Neural progenitor cell (in vitro differentiated cells): ENCODE data around the gene SLC27A1. TPM values are rescaled to one million over a fixed set of nuclear protein-coding genes. Genes with fewer than 3 reads are reported as not detected.

ENCODE experiments used
- DNase-seq: peaks from one replicate; pipeline ENCODE4 v3.0.0-alpha.2; 2016; ENCODE audit warnings: low spot score
- H2AFZ ChIP-seq: fragments of 200-600 bp; sonication (generic); replicated peaks from 2 replicates; pipeline ENCODE4 v1.6.1; 2016; ENCODE audit warnings: antibody characterized with exemption
- H3F3A ChIP-seq: fragments of 200-600 bp; sonication (generic); 2 replicates; pipeline ENCODE4 v1.6.1; 2016; ENCODE audit warnings: antibody characterized with exemption, low read depth
- H3K27ac ChIP-seq: fragments of 200-600 bp; sonication (generic); 2 replicates; pipeline ENCODE4 v1.5.1; 2016; ENCODE audit warnings: mild to moderate bottlenecking
- H3K27me3 ChIP-seq: fragments of 200-600 bp; sonication (generic); 2 replicates; pipeline ENCODE4 v1.6.1; 2016; ENCODE audit warnings: mild to moderate bottlenecking, moderate library complexity
- H3K36me3 ChIP-seq: fragments of 200-600 bp; sonication (generic); 2 replicates; pipeline ENCODE4 v1.5.1; 2016
- H3K4me1 ChIP-seq: fragments of 200-600 bp; sonication (generic); 2 replicates; pipeline ENCODE4 v1.6.1; 2016; ENCODE audit warnings: mixed run types
- H3K4me2 ChIP-seq: fragments of 200-600 bp; sonication (generic); 2 replicates; pipeline ENCODE4 v1.6.1; 2016
- H3K4me3 ChIP-seq: fragments of 200-600 bp; sonication (generic); 2 replicates; pipeline ENCODE4 v1.5.1; 2016
- H3K79me2 ChIP-seq: fragments of 200-600 bp; sonication (generic); 2 replicates; pipeline ENCODE4 v1.6.1; 2016; ENCODE audit warnings: low read depth
- H3K9ac ChIP-seq: fragments of 200-600 bp; sonication (generic); 2 replicates; pipeline ENCODE4 v1.6.1; 2016
- H3K9me3 ChIP-seq: fragments of 200-600 bp; sonication (generic); 2 replicates; pipeline ENCODE4 v1.5.1; 2016; ENCODE audit warnings: low read depth
- H4K20me1 ChIP-seq: fragments of 200-600 bp; sonication (generic); 2 replicates; pipeline ENCODE4 v1.6.1; 2016; ENCODE audit warnings: low read depth
- H3K27ac Mint-ChIP-seq: 3 replicates; pipeline ENCODE4 v1.8.0; 2021; ENCODE audit warnings: mixed read lengths
- H3K27me3 Mint-ChIP-seq: 2 replicates; pipeline ENCODE4 v1.8.0; 2022; ENCODE audit warnings: low read depth, mild to moderate bottlenecking, inconsistent platforms, moderate library complexity, mixed read lengths; ENCODE audit not compliant: insufficient read depth
- H3K36me3 Mint-ChIP-seq: 3 replicates; pipeline ENCODE4 v1.8.0; 2021; ENCODE audit warnings: mixed read lengths
- H3K4me1 Mint-ChIP-seq: 3 replicates; pipeline ENCODE4 v1.8.0; 2021; ENCODE audit warnings: mixed read lengths
- H3K4me3 Mint-ChIP-seq: 3 replicates; pipeline ENCODE4 v1.8.0; 2021; ENCODE audit warnings: mild to moderate bottlenecking, moderate library complexity, mixed read lengths
- H3K9me3 Mint-ChIP-seq: 3 replicates; pipeline ENCODE4 v1.8.0; 2020; ENCODE audit warnings: mixed read lengths
- EZH2 ChIP-seq: fragments of 200-600 bp; sonication (generic); IDR thresholded peaks from 2 replicates; pipeline ENCODE4 v1.6.1; 2017; ENCODE audit warnings: antibody characterized with exemption, mild to moderate bottlenecking, moderate library complexity
- EZH2phosphoT487 ChIP-seq: fragments of 200-600 bp; sonication (generic); IDR thresholded peaks from 2 replicates; pipeline ENCODE4 v1.6.1; 2017; ENCODE audit warnings: antibody characterized with exemption
- total RNA-seq: library from RNA; depleted of rRNA; stranded (reverse); fragments of >200 nt; gene quantifications from 2 replicates; pipeline ENCODE4 v1.2.3, GENCODE V29; 2015; ENCODE audit warnings: low replicate concordance
- TF ChIP-seq, protein P1 (sequence below): fragments of 200-600 bp; sonication (generic); IDR thresholded peaks from 2 replicates; pipeline ENCODE4 v1.5.1; 2017; ENCODE audit warnings: antibody characterized with exemption, mild to moderate bottlenecking

Gene SLC27A1
- total RNA-seq, 1 donor from 2014 or later = 13.9 TPM

DNA sequence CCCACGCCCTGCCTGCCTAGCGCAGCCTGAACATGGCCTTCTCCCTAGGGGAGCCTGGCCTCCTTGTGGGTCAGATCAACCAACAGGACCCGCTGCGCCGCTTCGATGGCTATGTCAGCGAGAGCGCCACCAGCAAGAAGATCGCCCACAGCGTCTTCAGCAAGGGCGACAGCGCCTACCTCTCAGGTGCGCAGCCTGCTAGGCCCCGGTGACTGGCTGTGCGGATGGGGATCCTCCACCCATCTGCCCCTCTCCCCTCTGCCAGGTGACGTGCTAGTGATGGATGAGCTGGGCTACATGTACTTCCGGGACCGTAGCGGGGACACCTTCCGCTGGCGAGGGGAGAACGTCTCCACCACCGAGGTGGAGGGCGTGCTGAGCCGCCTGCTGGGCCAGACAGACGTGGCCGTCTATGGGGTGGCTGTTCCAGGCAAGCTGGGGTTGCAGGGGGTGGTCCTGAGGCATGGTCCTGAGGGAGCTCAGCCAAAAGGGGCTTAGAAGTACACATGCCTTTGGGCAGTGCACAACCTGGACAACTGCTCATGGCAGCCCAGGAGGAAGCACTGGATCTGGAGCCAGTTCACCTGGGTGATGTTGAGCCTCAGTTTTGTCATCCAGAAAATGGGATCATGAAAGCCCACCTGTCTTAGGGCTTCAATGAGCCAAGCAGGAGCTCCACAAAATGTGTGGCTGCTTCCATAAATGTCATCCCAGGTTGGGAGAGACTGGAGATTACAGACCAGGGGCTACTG, 30.3 kb downstream of the SLC27A1 start:
- Histone ChIP-seq H3K4me1 (no peaks in the 10 kb centered on the region), H3K27ac (no peak overlapping the region), H2AFZ (no peak overlapping the region), H3K4me2 (no peak overlapping the region), H3K9me3 (no peaks in the 10 kb centered on the region), H3F3A (peaks cover 6% of the 10 kb centered on the region), H3K4me3 (no peak overlapping the region), H4K20me1 (peaks cover 2% of the 10 kb centered on the region), H3K79me2 (no peaks in the 10 kb centered on the region), H3K36me3 (no peaks in the 10 kb centered on the region), H3K27me3 (no peaks in the 10 kb centered on the region), H3K9ac (no peak overlapping the region)
- DNase-seq = no peak
- no peak overlapping the region for H3K27ac Mint-ChIP-seq
- peaks cover 4% of the 10 kb centered on the region for H3K36me3 Mint-ChIP-seq
- TF ChIP-seq EZH2 = no peak
- no peak for TF ChIP-seq EZH2phosphoT487
- TF ChIP-seq, protein P1, sequence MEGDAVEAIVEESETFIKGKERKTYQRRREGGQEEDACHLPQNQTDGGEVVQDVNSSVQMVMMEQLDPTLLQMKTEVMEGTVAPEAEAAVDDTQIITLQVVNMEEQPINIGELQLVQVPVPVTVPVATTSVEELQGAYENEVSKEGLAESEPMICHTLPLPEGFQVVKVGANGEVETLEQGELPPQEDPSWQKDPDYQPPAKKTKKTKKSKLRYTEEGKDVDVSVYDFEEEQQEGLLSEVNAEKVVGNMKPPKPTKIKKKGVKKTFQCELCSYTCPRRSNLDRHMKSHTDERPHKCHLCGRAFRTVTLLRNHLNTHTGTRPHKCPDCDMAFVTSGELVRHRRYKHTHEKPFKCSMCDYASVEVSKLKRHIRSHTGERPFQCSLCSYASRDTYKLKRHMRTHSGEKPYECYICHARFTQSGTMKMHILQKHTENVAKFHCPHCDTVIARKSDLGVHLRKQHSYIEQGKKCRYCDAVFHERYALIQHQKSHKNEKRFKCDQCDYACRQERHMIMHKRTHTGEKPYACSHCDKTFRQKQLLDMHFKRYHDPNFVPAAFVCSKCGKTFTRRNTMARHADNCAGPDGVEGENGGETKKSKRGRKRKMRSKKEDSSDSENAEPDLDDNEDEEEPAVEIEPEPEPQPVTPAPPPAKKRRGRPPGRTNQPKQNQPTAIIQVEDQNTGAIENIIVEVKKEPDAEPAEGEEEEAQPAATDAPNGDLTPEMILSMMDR = no peak
- peaks cover 28% of the 10 kb centered on the region for H3K4me1 Mint-ChIP-seq
- H3K27me3 Mint-ChIP-seq = peaks cover 6% of the 10 kb centered on the region
- H3K4me3 Mint-ChIP-seq = no peak overlapping the region
- H3K9me3 Mint-ChIP-seq = no peaks in the 10 kb centered on the region

DNA sequence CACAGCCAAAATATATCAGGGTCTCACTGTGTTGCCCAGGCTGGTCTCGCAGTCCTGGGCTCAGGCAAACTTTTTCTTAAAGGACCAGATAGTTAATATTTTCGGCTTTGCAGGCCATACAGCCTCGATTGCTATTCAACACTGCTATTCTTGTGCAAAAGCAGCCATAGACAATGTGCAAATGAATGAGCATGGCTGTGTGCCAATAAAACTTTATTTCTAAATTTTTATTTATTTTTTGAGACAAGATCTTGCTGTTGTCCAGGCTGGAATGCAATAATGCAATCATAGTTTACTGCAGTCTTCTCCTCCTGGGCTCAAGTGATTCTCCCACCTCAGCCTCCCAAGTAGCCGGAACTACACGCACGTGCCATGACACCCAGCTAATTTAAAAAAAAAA, 32.9 kb downstream of the SLC27A1 start:
- Histone ChIP-seq H3K4me3 (no peak overlapping the region), H3K9ac (no peak overlapping the region), H3K79me2 (no peaks in the 10 kb centered on the region), H4K20me1 (peaks cover 2% of the 10 kb centered on the region), H3K36me3 (no peaks in the 10 kb centered on the region), H3K4me1 (no peaks in the 10 kb centered on the region), H2AFZ (no peak overlapping the region), H3K27ac (no peak overlapping the region), H3K27me3 (no peaks in the 10 kb centered on the region), H3F3A (peaks cover 1% of the 10 kb centered on the region), H3K9me3 (no peaks in the 10 kb centered on the region), H3K4me2 (no peak overlapping the region)
- TF ChIP-seq EZH2 (no peak), EZH2phosphoT487 (no peak)
- TF ChIP-seq, protein P1 = no peak
- Mint-ChIP-seq H3K27ac (no peak overlapping the region), H3K27me3 (peaks cover 6% of the 10 kb centered on the region), H3K9me3 (no peaks in the 10 kb centered on the region), H3K4me1 (peaks cover 25% of the 10 kb centered on the region), H3K36me3 (peaks cover 4% of the 10 kb centered on the region), H3K4me3 (no peak overlapping the region)
- no peak for DNase-seq

DNA sequence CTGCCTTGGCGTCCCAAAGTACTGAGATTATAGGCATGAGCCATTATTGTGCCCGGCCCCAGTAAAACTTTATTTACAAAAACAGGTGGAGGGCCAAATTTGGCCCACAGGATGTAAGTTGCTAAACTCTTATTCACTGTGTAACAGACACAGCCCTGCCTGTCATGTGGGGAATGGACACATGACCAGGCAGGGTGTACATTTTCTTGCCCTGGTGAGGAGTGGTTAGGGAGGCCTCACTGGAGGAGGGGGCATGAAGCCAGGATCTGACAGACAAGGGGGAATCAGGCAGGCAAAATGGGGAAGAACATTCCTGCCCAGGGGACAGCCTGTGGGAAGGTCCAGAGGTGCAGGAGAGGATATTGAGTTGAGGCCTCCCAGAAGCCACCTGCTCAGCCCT, 33.7 kb downstream of the SLC27A1 start:
- Histone ChIP-seq H2AFZ (no peak overlapping the region), H4K20me1 (no peaks in the 10 kb centered on the region), H3K36me3 (no peaks in the 10 kb centered on the region), H3K27me3 (no peaks in the 10 kb centered on the region), H3K79me2 (no peaks in the 10 kb centered on the region), H3K27ac (no peak overlapping the region), H3K9me3 (no peaks in the 10 kb centered on the region), H3K4me1 (no peaks in the 10 kb centered on the region), H3K9ac (no peak overlapping the region), H3K4me3 (no peak overlapping the region), H3K4me2 (no peak overlapping the region), H3F3A (no peaks in the 10 kb centered on the region)
- Mint-ChIP-seq H3K27ac (no peak overlapping the region), H3K27me3 (peaks cover 6% of the 10 kb centered on the region), H3K4me3 (no peak overlapping the region), H3K9me3 (no peaks in the 10 kb centered on the region), H3K4me1 (peaks cover 17% of the 10 kb centered on the region), H3K36me3 (peaks cover 4% of the 10 kb centered on the region)
- no peak for DNase-seq
- TF ChIP-seq EZH2phosphoT487 = no peak
- TF ChIP-seq, protein P1 = no peak
- TF ChIP-seq EZH2 = no peak
